Hepatic stellate cell (primary cell): Measurements from ENCODE around the gene VEGFC.

Experiments used
- DNase-seq: peaks from one replicate; pipeline ENCODE4 v3.0.0; 2011; ENCODE audit warnings: low spot score

VEGFC gene, protein sequence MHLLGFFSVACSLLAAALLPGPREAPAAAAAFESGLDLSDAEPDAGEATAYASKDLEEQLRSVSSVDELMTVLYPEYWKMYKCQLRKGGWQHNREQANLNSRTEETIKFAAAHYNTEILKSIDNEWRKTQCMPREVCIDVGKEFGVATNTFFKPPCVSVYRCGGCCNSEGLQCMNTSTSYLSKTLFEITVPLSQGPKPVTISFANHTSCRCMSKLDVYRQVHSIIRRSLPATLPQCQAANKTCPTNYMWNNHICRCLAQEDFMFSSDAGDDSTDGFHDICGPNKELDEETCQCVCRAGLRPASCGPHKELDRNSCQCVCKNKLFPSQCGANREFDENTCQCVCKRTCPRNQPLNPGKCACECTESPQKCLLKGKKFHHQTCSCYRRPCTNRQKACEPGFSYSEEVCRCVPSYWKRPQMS

DNA sequence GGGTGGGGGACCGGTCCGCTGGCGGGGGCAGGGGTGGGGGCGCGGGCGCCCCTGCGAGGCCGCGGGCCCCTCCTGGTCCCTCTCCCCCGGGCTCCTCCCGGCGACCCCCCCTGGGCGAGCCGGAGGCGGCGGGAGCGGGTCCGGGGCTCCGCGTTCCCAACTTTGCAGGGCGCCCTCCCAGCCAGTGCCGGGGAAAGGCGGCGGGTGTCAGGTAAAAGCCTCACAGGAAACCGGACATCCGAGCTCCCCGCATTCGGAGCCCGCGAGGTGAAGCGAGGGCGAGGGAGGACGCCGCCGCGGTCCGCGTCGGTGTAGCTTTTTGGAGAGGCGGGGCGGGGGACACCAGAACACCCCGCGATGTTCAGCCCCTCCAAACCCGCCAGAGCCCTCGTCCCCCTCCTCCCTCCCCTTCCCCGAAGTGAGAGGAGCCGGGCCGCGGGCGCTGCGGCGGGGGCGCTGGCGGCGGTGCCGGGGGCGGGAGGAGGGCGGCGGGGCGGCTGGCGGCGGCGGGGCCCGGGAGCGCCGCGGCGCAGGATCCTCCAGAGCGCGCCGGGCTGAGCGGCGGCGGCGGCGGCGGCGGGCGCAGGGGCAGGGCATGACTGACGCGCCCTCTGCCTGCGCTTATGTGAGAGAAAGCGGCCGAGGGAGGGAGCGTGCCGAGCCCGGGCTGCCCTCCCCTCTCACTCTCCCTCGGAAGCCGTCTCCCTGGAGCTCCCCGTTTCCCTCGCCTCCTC, at the start of gene VEGFC:
Gene VEGFC, minus strand, starts transcription at position 597 of the 734 bp plus-strand sequence. CDS start 611 bp downstream, outside the sequence.
- peak; percentile 70 for DNase-seq

DNA sequence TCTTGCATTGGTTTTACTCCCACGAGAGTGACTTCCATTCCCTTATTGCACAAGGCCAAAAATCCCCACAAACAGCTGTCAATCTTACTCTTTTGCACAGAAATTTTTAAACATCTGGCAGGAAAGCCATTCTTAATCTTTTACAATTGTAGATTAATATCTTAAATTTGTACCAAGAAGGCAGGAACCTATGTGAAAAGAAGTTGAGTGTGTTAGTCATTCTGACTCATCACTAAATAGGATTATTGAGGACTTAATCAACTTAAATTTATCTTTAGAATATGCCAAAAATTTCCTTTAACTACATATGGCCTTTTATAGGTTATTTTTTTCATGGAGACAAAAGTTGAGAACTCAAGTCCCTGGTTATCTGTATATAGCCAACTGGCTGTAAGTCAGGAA, 49.0 kb upstream of the VEGFC start:
- no peak for DNase-seq

DNA sequence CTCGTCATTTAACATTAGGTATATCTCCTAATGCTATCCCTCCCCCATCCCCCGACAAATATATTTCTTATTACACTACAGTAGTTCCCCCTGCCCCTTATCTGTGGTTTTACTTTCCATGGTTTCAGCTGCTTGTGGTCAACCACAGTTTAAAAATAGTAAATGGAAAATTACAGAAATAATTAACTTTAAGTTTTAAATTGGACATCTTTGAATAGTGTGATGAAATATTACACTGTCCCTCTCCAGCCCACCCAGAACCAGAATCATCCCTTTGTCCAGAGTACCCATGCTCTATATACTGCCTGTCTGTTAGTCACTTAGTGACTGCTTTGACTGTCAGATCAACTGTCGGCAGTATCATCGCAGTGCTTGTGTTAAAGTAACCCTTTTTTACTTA, 47.4 kb upstream of the VEGFC start:
- no peak for DNase-seq

DNA sequence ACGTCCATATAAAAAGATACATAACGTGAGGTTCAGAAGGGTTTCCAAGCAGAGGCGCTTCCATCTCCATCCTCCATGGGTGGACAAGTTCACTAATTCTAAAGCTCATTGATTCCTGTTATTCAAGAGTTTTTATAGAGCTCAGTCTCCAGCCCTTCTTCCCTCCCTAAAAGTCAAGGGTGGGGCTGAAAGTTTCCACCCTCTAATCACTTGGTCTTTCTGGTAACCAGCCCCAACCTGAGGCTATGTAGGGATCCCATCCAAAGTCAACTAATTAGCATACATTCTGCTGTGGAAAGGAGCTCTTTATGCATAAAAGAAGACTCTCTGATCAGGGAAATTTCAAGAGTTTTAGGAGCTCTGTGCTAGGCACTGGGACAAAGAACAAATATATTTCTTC, 46.9 kb upstream of the VEGFC start:
- no peak for DNase-seq

DNA sequence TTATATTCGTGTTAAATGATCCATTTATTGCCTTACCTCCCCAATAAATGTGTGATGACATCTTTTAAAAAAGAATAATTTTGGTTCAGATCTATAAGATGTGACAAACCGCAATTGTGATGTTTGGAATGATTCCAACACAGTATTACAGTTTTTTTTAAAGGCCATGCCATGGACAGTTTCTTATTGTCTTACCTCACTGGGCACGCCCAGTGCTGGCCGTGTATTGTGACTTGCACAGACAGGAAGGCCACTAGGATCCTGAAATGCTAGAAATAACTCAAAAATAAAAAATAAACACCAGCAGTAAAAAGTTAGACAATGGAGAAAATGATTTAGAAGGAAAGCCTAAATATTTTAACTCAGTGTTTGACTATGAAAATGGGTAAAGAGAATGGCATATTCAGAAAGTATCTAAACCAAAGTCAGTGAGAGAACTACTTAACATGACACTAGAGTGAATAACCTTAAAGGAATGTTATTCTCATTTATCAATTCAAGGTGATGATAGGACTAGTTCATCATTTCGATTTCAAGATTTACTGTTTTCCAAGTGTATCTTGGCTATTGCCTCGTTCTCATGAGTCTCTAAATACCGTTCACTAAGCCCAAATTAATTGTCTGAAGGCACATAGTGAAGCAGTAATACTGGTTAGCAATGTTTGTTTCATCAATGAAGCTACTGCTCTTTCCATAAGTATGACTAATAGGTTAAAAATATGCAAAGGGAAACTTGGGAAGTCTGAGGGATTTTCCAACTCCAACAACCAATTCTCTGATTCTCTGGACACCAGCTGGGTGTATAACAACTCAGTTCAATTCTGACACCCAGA, 46.1 kb upstream of the VEGFC start:
- DNase-seq: no peak

DNA sequence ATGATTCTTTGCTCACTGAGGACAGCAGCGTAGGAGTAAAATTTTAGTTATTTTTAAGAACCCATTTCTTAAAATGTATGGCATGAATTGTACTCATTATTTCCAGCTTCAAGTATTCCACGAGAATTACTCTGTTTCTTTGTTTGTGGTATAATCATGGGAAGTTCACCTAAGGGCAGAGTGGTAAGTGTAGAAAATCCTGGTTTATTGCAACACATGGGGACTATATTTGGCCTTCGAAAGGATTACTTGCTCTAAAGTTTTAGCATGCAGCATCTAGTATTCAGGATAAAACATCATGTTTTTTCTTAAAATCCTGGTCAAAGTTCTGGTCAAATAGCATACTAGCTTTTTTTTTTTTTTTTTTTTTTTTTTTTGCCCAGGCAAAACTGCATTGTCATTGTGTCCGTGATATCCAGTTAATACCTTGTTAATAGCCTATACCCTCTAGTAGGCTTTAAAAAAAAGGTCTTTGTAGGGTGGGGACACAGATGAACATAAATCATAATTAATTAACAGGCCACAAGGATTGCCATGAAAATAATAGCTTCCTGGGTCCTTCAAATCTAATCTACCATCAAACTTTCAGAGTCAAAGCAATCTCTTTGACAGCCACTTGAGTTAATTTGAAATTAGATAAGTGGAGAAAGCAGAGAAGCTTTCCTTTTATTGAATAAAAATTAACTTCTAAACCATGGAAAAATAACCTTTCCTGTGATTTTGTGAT, 44.6 kb upstream of the VEGFC start:
- no peak for DNase-seq

DNA sequence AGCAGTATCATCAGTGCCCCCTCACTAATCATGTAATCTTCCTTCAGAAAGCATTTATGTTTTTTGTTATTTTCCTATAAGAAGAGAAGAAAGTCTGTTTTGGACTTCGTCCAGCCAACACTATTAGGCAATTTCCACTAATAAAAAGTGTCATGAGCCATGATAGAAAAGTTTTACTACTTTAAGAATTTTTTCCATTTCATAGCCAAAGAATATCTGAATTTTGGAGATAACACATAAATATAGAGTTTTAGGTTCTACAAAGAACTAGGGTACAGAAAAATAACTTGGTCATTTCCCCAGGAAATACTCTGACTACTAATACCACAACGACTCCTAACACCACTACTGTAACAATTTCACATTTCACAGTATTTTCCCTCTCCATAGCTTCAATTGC, 41.8 kb upstream of the VEGFC start:
- DNase-seq: no peak

DNA sequence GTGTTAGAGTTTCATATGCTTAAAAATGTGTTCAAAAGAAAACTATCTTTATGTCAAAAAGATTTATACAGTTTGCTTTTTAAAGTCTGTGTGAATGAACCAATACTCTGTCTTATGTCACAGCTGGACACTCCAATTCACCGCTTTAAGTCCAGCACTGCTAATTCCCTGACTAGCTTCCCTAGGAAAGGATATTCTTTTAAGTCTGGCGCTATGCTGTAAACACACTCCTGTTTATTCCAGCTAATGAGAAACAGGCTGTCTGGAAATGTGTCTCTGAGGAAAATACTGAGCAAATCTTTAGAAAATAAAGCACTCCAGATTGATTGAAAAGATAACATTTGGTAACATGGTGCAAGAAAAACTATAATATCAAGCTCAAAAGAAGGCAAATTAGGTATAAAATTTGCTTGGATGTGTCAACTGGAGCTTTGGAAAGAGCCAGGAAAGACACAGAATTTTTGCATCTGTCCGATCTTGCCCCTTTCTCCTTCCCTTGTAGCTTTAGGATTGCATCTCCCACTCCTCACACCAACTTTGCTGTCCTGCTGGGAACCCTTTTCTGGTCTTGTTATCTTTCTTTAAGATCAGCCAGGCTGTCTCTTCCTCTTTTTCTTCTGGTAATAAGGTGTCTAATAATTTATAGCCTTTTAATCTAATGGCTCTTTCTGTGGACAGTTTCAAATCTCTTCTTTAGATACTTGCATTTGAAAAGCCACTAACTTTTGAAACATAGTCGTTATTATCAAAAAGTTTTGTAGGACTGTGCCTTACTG, 40.9 kb upstream of the VEGFC start:
- DNase-seq: no peak

DNA sequence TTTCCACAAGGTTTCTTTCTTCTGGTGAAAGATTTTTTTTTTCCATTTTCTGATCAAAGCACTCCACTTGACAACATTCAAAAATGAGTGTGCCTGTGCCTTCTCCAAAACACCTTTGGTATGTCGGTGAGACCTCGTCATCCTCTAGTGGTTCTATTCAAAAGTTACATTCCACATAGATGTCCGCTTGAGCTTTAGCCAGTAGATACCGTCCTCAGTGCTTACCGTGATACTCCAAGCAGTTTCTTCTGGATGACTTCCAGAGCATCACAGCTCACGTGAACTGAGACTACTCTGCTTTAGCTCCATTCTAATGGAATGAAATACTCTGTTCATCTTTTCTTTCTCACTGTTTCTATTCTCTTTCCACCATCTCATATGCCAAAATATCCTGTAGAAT, 38.2 kb upstream of the VEGFC start:
- no peak for DNase-seq

DNA sequence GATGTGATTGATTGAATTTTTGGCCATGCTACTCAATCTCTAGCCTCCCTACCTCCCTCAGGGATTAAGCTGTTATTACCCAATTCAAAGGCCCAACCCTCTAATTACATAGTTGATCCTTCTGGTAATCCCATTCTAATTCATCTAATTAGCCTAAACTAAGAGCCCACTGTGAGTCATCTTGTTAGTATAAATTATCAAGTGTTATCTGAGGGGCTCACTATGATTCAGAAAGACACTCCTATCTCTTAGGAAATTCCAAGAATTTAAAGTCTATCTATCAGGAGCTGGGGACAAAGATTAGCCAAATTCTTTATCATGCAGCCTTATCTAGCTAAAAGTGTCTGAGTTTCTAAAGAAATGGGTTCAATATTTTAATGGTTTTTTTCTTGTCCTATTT, 32.9 kb upstream of the VEGFC start:
- no peak for DNase-seq

DNA sequence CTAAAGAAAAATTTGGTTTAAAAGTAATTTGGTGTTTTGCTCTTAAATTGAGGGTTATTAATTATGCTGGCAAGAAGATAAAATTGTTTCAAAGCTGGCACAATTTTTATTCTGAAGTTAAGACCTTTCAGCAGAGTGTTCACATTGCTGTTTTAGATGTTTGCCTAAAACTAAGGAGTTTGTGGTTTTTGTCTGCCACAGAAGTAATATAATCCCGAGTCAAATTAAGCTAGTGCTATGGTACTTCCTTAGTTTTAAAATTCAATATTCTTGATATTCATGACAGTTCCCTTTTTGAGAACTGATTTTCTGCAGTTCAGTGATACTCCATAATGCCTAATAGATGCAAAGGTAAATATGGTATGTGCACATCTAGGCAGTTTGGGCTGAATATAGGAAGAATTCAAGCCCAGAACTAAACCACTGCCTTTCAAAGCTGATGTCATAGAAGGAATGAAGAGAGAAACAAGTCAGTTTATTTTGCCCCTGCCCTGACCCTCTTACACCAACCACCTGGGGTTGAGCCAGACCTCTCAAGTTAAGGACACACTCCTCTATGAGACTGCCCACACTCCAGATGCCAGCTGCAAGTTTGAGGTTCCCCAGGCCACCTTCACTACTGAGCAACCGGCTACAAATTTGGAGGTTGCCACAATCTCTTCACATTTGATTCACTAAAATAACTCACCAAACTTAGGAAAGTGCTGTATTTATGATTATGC, 32.1 kb upstream of the VEGFC start:
- no peak for DNase-seq

DNA sequence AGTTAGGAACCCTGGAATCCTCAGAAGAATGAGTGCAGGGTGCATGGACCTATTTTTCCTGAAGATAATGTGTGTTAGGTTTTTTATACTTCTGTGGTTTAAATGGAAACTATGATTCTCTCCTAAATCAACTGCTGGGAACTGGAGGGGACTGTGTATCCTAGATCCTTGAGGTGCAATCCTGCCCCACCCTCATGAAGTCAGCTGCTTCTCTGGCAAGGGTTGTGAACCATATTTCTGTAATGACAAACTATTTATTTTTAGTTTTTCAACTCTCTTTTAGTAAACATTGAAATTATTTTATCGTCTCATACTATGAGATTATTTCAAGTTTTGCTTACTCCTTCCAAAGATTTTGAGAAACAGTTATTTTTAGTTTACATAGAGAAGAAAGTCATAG, 25.8 kb upstream of the VEGFC start:
- DNase-seq: no peak

DNA sequence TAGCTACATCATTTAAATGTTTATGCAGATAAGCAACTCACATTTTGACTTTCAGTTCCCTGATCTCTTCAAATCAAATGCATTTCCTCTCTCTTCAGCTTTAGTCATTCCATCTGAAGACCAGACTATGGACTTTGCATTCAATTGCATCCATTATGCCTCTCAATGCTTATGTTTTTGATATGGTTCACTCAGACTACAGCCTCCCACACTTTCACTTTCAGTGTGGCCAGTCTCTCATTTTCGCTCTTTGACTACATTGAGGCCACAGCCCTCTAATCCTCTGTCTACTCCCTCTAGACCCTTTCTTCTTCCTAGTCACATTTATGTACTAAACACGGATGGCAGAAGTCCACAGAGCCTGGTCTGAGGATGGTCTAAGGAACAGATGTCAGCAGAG, 24.5 kb upstream of the VEGFC start:
- DNase-seq: no peak

DNA sequence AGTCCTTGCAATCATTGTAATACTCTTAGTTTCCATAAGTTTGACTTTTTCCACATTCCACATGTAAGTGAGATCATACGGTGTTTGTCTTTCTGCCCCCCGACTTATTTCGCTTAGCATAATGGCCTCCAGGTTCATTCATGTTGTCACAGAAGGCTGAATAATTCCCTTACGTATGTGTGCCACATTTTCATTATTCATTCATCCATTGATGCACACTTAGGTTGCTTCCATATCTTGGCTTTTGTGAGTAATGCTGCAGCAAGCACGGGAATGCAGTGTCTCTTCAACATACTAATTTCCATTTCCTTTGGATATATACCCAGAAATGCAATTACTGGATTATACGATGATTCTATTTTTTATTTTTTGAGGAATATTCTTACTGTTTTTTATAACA, 22.0 kb upstream of the VEGFC start:
- DNase-seq: no peak

DNA sequence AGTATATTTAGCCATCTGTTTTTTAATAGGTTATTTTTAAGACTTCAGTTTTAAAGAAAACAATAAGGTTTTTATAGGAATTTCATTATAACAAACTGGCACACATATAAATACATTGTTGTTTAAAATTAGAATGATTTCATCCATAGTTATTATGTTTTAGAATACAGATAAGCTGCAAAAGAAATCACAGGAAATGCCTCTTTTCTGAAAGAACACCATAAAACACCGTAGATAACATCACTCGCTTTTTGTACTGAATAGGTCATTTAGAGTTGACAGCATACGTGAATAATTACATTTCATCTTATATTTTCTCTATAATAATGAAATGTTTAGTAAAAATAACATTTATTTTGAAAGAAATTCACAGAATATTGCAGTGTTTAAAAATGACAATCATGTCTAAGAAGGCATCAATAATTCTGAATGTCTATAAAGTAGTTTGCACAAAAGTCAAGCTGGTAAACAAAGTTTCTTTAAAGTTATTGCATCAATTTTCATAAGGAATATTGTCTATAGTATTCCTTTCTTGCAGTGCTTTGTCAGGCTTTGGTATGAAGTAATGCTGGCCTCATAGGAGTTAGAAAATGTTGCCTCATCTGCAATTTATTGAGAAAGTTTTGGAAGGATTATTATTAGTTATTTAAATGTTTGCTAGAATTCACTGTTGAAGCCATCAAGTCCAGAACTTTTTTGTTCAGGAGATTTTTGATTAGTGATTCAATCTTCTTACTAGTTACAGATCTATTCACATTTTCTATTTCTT, 17.9 kb upstream of the VEGFC start:
- no peak for DNase-seq

DNA sequence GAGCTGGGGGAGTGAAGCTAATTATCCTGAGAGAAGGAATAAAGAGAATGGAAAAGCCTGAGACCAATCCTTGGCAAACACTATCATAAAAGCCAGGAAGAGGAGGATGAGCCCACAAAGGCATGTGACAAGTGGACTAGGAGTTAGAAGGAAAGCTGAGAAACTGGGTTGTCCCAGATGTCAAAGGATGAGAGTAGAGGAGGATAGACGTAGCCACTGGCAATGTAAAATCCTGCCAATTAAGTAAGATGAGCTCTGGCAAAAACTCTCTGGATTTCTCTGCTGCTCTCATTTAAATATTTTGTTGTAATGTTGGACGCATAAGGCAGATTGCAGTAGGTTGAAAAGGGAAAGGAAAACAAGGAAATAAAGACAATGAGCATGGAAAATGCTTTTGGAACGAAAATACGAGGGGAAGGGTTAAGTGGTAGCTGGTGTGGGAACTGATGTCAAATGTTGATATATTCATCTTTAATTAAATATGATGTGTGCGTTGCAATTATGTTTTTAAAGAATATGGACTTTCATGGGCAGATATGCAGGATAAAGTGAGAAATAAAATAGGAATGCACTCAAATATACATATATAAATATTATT, 14.2 kb upstream of the VEGFC start:
- no peak for DNase-seq

DNA sequence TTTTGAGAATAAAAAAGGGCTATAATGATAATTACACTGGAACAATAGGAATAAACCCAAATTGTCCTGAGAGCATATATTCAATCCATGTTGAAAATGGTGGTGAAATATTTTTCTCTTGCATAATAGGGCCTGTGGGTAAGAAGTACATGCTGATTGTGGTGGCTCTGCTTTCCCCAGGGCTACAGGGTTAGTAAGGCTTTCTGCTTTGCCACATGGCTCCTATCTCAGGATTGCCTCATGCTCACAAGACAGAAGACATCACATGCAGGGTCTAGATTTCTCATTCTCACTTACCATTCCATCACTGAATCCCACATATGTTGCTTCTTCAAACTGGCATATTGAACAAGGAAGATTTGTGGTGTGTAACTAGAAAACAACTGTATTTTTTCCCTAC, 12.4 kb upstream of the VEGFC start:
- no peak for DNase-seq

DNA sequence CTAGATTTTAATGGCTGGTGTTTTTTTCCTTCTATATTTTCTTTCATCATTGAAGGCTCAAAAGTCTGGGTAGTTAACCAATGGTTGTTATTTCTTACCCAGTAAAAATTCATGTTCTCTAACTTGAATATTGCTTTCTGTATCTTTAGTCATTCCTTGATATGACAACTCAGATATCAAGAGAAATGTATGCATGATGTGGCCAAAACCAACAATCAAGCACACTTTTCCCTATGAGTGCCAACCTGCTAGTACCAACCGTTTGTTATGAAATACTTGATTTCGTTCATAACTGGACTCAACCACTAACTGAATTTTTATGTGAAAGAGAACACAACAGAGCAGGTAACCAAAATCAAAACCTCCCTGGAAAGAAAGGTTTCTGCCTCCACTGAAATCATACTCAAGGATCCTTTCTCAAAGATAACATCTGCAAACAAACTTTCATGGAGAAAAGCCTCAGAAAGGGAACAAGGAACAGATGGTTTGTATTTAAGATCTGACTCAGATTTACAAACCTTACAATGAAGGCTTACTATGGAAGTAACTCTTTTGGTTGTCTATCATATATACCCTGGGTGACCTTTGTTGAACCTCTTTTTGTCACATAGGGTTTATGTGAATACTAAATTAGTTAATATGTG, 8.3 kb upstream of the VEGFC start:
- DNase-seq: no peak

DNA sequence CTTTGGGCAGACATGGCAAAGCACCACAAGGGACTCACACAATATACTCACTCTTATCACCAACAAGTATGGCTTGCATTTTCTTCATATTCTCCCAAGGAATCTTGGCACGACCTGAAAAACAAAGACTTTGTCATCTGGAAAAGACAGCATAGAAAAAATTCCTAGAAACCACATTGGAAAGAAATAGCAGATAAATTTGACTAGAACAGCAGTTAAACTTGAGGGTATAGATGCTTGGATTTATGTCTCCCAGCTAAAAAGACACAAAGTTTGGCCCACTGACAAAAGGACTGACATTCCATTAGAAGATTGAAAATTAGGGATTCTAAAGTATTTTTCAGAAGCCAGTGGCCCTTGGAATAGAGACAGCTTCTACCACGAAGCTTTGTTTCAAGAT, 6.9 kb upstream of the VEGFC start:
- no peak for DNase-seq
